GM21381 (cell line): ENCODE measurements around the gene WWOX.

Experiments used
- ATAC-seq: cut with Tn5 transposase; IDR thresholded peaks from one replicate; pipeline ENCODE4 v1.9.1; 2021; ENCODE audit warnings: mild to moderate bottlenecking, moderate library complexity; ENCODE audit not compliant: unreplicated experiment

WWOX gene

DNA sequence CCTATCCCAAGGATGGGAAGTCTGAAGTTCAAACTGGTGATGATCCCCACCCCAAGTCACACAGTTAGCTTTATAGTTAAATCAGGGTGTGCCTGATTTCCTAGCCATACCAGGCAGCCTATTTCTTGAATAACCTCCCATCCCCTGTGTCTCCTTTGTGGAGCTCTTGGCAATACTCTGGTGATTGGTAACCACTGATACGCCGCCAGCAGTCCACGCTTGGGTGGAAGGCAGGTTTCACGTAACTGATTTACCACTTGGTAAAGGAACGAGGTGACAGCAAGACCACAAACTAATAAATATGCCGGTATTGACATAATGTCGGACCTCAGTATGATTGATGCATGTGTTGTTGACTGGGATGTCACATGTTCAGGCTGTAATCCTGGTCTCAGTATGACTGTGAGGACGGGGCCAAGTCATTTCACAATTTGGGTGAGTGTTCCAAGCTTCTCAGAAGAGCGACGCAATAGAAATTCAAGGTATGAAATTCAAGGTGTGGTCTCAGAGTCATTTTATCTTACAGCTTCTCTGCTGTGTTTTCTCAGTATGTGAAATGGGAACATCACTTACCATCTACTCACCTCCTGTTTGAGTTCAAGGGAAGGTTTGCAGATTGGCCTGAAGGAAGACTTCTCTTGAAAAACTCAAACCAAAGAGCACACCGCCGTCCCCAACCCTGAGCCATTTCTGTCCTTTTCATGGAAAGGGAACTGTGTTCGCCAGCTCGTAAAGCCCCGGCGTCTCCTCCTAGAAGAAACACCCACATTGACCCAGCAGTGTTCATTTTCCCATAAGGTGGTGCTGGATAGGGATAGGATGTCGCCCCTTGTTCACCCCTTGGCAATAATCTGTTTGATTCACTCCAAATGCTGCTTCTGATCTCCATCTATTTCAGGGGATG lies 678.9 kb downstream of the WWOX start:
- peak; percentile 71 for ATAC-seq

DNA sequence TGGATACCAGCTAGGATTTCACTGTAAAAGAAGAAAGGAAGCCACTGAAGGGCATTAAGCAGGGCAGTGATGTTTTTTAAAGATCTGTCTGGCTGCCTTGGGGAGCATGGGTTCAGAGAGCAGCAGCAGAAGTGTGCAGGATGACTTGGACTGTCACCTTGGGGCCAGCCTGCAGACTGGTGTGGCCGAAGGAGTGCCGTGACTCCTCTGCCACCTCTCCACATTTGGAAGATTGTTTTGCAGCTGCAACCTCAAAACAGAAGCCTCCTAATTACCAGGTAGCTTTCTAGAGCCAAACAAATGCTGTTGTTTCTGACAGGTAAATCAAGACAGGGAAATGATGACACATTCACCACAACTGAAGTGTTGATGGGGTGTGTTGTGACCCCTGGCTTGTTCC lies 681.4 kb downstream of the WWOX start:
- ATAC-seq, result no peak

DNA sequence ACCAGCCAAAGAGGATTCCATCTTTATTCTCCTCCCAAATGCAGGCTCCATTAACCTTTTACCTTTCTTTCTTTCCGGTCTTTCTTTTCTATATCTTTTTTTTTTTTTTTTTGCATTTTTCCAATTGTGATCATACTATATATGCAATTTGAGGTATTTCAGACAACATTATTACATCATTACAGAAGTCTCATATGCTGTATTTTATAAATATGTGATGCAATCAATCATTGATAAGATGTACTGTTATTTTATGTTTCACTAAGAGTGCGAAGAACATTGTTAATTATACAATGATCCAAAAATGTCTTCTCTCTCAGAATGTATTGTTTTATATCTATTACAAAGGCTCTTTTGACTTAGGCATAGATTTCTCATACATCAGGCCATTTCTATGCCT lies 683.1 kb downstream of the WWOX start:
- no peak for ATAC-seq

DNA sequence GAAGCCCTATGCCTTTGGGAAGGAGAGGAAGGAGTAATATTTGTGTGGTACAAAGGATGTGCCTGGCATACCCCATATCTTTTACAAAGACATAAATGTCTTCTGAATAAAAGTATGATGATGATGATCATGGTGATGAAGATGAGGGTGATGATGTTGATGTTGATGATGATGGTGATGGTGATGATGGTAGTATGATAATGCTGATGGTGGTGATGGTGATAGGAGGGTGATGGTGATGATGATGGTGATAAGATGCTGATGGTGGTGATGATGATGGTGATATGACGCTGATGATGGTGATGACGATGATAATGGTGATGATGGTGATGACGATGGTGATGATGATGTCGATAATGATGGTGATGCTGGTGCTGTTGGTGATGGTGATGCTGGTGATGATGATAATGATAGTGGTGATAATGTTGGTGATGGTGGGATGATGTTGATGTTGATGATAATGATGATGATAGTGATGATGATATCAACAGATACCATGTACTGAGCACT lies 684.2 kb downstream of the WWOX start:
- no peak for ATAC-seq

DNA sequence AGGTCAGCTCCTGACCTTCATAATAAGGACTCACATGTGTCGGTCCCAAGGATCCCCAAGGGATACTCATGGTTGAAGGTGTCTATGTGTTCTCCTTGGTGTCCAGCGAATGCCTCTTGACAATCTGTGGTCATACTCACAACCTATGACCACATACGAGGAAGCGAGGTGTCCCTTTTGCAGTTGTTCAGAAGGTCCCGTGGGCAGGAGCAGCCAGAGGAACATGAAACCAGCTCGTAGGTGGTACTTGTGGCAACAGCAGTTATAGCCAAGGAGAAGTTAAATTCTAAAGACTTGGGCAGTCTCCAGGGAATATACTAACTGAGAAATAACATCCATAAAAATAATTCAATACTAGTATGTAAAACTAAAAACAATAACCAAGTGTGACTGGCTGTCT lies 685.3 kb downstream of the WWOX start:
- ATAC-seq, result no peak

DNA sequence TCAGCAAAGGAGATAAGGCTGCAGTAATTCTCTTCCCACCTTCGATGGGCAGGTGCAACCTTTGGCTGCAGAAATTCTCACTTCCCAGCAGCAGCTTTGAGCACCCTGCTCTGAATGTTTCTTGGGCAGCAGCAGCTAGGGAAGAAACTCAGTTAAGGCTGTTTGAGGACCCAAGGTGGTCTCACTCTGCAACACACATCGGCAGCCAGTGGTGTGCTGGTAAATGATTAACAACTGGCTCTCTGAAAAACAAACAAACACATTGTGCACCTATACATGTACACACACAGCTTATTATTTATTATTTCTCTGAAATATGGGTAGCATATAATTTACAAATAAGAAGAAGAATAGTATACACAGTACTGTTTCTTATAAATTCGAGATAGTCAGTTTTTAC lies 685.8 kb downstream of the WWOX start:
- ATAC-seq, result no peak

DNA sequence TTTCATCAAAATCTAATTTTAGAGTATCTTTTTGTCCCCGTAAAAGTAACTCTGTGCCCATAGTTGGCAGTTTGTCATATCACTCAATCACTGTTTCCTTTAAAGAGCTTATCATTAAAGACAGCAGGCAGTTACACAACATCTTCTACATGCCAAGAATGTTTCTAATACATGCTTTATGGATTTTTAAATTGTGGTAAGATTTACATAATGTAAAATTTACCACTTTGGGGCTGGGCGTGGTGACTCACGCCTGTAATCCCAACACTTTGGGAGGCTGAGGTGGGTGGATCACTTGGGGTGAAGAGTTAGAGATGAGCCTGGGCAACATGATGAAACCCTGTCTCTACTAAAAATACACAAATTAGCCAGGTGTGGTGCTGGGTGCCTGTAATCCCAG lies 687.2 kb downstream of the WWOX start:
- no peak for ATAC-seq

DNA sequence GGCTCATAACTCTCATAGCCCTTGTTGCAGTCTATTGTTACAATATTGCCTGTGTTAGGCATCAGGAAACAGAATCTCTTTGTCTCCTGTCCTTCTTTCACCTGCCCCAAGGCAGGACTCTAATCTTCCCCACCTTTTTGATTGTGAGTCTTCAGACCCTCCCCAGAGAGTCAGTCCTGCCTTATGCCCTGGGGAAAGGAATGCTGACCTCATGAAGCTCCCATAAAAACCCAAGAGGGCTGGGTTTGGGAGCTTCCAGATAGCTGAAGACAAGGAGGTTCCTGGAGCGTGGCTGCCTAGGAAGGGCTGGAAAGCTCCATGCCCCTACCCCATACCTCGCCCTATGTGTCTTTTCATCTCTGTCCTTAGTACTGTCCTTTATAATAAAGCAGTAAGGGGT lies 688.8 kb downstream of the WWOX start:
- no peak for ATAC-seq

DNA sequence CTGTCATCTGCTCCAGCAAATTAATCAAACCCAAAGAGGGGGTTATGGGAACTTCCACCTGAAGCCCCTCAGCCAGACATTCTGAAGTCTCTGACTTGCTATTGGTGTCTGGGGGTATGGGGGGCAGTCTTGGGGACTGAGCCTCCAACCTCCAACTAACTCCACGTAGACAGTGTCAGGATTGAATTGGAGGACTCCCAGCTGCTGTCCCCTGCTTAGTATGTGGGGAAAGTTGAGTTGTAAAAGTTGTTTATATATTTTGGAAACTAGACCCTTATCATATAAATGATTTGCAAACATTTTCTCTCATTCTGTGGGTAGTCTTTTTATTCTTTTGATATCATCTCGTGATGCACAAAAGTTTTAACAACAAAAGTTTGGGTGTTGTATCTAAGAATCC lies 689.2 kb downstream of the WWOX start:
- ATAC-seq, result no peak

DNA sequence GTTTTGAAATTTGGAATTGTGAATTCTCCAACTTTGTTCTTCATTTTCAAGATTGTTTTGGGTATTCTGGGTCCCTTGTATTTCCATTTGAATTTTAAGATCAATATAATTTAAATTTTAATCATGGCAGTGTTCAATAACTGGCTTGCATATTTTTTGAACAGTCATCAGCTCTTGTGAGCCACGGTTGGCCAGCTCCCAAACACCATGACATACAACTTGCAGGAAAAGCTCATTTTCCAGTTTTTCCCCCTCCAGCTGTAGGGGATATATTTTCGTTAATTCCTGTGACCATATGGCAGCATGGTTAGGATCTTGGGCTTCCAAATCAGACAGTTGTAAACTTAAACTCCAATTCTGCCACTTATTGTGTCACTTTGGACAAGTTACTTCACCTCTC lies 690.1 kb downstream of the WWOX start:
- ATAC-seq, result no peak

DNA sequence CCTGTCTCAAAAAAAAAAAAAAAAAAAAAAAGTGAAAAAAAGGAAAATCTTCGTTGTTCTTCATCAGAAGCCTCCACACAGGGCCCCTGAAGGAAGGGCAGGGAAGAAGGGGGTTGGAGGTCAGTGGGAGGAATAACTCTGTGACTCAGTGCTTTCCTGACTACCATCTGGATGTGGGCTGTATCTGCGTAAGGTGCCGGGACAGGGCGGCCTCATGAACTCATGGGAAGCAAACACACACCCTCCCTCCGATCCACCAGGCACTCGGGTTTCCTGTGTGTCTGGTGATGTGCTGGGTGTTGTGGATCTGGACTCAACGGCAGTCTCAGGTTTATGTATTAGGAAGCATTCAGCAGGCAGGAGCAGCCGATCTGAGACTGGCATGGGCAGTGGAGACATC lies 691.6 kb downstream of the WWOX start:
- no peak for ATAC-seq

DNA sequence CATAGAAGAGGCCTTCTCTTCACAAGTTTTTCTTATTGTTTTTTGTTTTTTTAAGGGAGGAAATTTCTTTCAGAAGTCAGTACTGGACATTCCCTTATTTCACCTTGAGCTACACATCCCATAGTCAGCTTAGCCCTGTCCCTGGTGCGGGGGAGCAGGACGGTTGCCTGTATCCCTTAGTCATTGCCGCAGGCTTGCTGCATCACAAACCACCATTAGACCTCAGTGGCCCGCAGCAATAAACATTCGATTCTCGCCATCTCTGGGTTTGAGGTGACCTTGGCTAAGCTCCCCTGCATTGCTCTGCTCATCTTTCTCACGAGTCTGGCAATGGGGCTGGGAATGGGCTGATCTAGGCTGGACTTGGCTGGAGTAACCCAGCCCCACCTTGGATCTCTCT lies 692.5 kb downstream of the WWOX start:
- no peak for ATAC-seq

DNA sequence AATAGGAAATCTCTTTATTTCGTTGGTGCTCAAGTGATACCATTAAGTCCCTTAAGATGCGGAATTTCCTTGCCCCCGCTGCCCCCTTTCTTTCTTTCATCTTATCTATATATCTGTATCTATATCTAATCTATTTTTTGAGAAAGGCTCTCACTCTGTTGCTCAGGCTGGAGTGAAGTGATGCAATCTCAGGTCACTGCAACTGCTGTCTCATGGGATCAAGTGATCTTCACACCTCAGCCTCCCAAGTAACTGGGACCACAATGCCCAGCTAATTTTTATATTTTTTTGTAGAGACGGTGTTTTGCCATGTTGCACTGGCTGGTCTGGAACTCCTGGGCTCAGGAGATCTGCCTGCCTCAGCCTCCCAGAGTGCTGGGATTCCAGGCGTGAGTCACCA lies 693.5 kb downstream of the WWOX start:
- ATAC-seq, result no peak

DNA sequence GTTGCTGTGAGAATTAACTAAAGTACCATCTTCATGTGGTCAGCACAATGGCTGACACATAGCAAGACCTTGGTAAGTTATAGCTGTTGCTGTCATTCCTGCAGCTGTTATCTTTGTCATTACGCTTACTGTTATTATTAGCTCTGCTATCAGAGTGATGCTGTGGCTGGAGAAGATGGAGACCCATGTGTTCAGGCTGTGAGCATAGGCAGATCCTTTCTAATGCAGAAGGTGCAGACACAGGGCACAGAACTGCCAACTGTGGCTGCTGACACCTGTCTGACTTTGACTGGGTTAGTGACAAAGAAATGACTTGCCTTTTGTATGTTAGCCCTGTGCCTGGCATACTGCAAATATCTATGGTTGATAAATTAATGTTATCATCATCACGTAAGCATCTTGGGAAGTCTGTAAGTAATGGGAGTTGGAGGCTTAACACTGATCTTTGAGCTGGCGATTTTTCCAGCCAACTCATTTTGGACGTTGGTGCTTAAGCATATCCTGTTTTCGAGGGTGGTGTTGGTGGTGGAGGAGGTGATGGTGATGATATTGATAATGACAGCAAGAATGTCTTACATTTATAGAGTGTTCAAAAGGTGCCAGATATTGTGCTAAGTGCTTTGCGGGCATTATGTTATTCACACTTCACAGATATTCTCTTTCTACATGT lies 695.3 kb downstream of the WWOX start:
- no peak for ATAC-seq

DNA sequence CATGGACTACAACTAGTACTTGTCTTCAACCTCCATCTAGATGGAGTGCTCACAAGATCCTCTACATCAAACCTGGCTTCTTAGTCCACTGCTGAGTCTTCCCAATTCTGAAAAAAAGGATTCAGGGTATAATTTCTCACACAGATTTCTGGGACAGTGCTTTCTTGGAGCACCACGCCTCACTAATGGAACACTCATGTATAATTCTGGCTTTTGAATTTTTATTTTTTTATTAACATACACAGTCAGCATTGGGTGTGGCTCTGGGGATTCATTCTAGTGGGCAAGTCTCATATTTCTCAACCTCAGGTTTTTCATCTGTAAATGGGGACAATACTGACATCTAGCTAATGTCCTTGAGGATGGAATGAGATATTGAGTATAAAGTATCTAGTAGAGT lies 696.0 kb downstream of the WWOX start:
- ATAC-seq, result no peak

DNA sequence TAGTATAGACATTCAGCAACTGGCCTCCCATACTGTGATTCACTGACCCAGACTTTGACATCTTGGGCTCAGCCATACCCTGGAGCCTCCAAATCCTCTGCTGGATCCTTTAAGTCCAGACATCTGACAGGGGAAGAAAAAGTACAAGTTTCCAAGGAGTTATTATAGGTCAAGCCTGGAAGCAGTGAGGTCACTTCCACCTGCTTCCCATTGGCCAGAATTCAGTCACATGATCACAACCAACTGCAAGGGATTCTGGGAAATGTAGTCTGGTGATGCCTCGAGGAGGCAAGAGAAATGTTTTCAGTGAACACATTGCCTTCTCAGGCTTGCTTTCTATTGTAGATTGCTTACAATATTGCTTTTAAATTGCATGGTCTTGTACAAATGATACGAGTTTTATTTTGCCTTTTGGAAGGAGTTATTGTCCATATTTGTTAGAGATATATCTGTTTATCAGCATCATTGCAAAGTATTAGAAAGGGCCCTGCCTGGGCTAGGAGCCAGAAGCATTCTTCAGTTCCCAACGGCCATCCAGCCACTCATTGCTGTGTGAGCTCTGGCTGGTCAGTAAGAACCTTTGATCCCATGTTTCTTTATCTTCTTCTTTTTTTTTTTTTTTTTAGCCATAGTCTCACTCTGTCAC lies 696.9 kb downstream of the WWOX start:
- peak; percentile 66 for ATAC-seq

DNA sequence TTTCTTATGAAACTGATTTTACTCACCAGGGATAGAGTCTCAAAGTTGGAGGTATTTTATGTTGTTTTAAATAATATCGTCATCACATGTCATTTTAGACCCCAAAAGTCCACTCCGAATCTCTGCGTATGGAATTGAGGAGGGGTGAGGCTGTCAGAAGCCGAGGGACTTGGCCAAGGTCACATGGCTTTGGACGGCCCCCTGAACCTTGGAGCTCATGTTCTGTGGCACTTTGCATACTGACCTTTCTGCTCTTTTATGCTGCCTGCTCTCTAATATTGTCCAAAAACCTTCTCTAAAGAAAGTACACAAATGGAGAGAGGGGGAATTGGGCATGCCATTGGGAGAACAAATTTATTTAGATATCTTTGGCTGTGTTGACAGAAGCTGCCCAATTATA lies 700.0 kb downstream of the WWOX start:
- no peak for ATAC-seq

DNA sequence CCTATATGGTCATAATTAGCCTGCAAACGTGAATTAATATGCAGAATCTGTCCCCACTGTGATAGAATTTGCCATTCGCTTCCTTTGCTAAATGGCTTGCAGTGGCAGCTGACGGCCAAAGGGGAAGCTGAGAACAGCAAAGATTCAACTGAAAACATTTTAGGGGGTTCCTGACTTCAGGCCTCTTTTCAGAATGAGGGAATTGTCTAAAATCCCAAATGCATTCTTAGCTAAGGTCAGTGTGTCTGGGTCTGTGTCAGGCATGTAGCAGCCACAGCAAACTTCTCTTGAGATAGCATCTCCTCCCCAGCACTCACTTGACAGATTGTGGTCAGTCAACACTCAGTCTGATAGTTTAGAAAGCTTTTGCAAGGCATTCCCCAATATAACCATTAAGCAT lies 701.1 kb downstream of the WWOX start:
- ATAC-seq, result no peak

DNA sequence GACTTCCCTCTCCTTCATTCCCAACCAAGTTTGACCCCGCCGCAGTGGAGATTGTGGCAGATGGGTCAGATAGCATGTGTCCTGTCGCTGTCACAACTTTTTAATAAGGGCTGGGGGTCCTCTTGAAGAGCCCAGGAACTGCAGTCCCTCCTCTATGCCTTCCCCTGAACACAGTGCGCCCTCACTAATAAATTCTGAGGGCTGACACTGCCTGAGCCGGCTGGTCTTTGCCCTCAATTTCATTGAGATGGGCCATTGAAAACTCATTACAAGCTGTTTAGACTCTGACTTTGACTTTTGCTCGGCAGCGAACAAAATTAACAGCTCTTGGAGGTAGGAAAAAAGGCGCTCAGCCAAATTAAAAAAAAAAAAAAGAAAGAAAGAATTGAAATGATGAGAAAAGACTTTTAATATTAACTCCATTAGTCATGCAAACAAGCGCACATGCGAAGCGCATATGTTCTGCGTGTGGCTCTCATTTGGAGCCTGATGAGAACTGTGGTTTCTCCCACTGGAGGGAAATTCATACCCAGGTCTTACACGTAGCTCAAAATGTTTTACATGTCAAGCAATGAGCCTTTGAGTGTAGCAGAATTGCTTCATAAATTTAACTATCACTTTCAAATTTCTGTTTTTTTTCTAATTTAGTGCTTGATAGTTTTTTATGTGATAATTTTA lies 704.7 kb downstream of the WWOX start:
- ATAC-seq, result no peak

DNA sequence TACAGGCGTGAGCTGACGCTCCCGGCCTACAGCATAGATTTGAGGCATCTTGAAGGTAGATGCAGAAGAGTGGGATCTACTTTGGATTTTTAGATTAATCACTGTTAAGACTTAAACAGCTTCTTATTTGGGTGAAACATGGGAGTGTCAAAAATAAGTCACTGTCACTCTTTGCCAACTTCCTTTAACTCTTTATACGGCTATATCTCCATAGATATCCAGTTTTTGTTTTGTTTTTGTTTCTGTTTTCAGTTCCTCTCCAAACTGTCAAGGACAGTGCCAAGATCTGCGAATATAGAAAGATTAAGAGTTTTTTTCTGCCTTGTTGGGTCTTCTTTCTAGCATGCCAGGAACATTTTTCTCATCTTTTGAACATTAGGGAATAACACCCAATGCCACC lies 706.1 kb downstream of the WWOX start:
- ATAC-seq, result no peak

DNA sequence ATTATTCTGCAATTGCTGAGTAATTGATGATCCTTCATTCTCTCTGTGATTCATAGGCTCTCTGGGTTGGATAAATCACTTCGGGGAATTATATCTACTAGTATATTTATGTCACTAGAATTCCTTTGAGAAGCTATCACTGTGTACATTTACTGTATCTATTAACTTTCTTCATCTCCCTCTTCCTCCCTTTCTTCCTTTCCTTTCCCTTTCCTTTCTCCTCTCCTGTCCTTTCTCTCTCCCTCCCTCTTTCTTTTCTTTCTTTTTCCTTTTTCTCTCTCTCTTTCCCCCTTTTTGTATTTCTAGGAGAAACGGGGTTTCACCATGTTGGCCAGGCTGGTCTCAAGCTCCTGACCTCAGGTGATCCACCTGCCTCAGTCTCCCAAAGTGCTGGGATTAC lies 711.8 kb downstream of the WWOX start:
- no peak for ATAC-seq
